Lung (tissue), 12 donors: ENCODE data around the gene ARHGAP45. TPM values are rescaled to one million over a fixed set of nuclear protein-coding genes. Genes with fewer than 3 reads are reported as not detected.

Experiments
- ATAC-seq: fragments of 200-7000 bp; cut with Tn5 transposase; one replicate; pipeline ENCODE4 v1.9.1; 2020; ENCODE audit warnings: moderate number of reproducible peaks; ENCODE audit not compliant: insufficient read depth, low FRiP score
- DNase-seq, 3 donors: peaks; one replicate each; pipeline ENCODE4 v3.0.0-alpha.2; 2013 to 2017
- H3K27ac ChIP-seq, 2 donors: one replicate each; pipeline ENCODE4 v1.5.1; 2013; ENCODE audit warnings: mild to moderate bottlenecking in 2 of 2, moderate library complexity in 2 of 2, control low read depth in 1 of 2, inconsistent platforms in 1 of 2, low read depth in 1 of 2, low read length in 1 of 2
- H3K27me3 ChIP-seq, 3 donors: one replicate each; pipeline ENCODE4 v1.5.1; 2013; ENCODE audit warnings: low read length in 2 of 3; ENCODE audit not compliant: control insufficient read depth in 3 of 3, insufficient read depth in 3 of 3
- H3K36me3 ChIP-seq, 4 donors: one replicate each; pipeline ENCODE4 v1.5.1; 2013; ENCODE audit warnings: low read length in 4 of 4, mild to moderate bottlenecking in 1 of 4, moderate library complexity in 1 of 4; ENCODE audit not compliant: control insufficient read depth in 4 of 4, insufficient read depth in 4 of 4
- H3K4me1 ChIP-seq, 5 donors: one replicate each; pipeline ENCODE4 v1.5.1; 2013; ENCODE audit warnings: low read length in 5 of 5, mild to moderate bottlenecking in 2 of 5, moderate library complexity in 1 of 5; ENCODE audit not compliant: control insufficient read depth in 5 of 5, insufficient read depth in 5 of 5
- H3K4me3 ChIP-seq: one replicate; pipeline ENCODE4 v1.5.1; 2013; ENCODE audit warnings: mild to moderate bottlenecking, control low read depth, moderate library complexity
- H3K9ac ChIP-seq, 2 donors: one replicate each; pipeline ENCODE4 v1.5.1; 2013; ENCODE audit warnings: low read length in 2 of 2, control low read depth in 1 of 2; ENCODE audit not compliant: insufficient read depth in 1 of 2
- H3K9me3 ChIP-seq, 4 donors: one replicate each; pipeline ENCODE4 v1.5.1; 2013; ENCODE audit warnings: low read length in 3 of 4, mild to moderate bottlenecking in 1 of 4, moderate library complexity in 1 of 4; ENCODE audit not compliant: control insufficient read depth in 4 of 4, insufficient read depth in 3 of 4
- WGBS, 2 donors: extraction: QIAGEN DNeasy Blood & Tissue Kit; methylation state at CpG; one replicate each; pipeline ENCODE4 v1.1.7; 2013; 5-methylcytosine and 5-hydroxymethylcytosine counted together
- polyA plus RNA-seq, 2 donors: library from polyadenylated mRNA; stranded (reverse); fragments of 200-250 nt; gene quantifications; one replicate each; pipeline ENCODE4 v1.2.1, GENCODE V29; 2013
- total RNA-seq, 2 donors: library from RNA; depleted of rRNA in 1 of 2; stranded (reverse); fragments of >200 nt in 1 of 2; gene quantifications; one replicate each; pipeline ENCODE4 v1.2.1, GENCODE V29; 2014 to 2021
- TF ChIP-seq, protein P1 (sequence below): IDR thresholded peaks from 2 replicates; pipeline ENCODE4 v1.5.1; 2012; ENCODE audit warnings: mild to moderate bottlenecking; ENCODE audit errors: control extremely low read depth, extremely low read depth
- donor health status: control.
- donor health status: control.
- donor health status: Bipolar disorder and iron deficiency.
- donor health status: healthy.
- donor health status: DM: yes; HTN: yes; CAD: no.

ARHGAP45 gene
- total and polyA plus RNA-seq, 4 donors = 23.8 to 117 (median 80.9) TPM

DNA sequence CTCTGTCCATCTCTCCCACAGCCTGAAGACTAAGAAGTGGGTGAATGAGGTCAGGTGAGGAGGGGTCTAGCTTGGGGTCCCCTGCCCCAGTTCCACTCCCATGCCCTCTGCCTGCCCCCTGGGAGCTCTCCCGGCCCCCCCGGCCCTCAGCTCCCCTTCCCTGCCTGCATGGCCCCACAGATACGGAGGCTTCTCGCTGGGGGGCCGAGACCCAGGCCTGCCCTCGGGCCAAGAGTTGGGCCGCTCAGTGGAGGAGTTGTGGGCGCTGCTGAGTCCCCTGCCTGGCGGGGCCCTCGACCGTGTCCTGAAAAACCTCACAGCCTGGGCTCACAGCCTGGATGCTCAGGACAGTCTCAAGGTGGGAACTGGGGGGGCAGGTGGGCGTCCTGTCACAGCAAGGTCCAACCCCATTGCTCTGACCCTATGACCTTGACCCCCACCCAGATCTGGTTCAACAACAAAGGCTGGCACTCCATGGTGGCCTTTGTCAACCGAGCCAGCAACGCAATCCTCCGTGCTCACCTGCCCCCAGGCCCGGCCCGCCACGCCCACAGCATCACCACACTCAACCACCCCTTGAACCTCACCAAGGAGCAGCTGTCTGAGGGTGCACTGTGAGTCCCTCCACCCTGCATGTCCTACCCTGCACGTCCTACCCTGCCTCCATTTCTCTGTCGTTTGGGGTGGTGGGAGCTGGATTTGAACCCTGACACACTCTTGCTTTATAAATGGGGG is 10.9 kb upstream of the ARHGAP45 start:
- Histone ChIP-seq H3K36me3 (peaks cover 0 to 11% (median 0%) of the 10 kb centered on the region in 4 donors), H3K9me3 (peaks cover 0 to 29% (median 11%) of the 10 kb centered on the region in 4 donors), H3K4me1 (no peaks in the 10 kb centered on the region), H3K9ac (no peak overlapping the region), H3K4me3 (no peak overlapping the region), H3K27ac (no peak overlapping the region), H3K27me3 (no peaks in the 10 kb centered on the region)
- TF ChIP-seq, protein P1, sequence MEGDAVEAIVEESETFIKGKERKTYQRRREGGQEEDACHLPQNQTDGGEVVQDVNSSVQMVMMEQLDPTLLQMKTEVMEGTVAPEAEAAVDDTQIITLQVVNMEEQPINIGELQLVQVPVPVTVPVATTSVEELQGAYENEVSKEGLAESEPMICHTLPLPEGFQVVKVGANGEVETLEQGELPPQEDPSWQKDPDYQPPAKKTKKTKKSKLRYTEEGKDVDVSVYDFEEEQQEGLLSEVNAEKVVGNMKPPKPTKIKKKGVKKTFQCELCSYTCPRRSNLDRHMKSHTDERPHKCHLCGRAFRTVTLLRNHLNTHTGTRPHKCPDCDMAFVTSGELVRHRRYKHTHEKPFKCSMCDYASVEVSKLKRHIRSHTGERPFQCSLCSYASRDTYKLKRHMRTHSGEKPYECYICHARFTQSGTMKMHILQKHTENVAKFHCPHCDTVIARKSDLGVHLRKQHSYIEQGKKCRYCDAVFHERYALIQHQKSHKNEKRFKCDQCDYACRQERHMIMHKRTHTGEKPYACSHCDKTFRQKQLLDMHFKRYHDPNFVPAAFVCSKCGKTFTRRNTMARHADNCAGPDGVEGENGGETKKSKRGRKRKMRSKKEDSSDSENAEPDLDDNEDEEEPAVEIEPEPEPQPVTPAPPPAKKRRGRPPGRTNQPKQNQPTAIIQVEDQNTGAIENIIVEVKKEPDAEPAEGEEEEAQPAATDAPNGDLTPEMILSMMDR = no peak
- 96 to 97% methylated on average over 20 of the region's 20 CpGs for WGBS, 2 donors
- DNase-seq (no peak), ATAC-seq (no peak)

DNA sequence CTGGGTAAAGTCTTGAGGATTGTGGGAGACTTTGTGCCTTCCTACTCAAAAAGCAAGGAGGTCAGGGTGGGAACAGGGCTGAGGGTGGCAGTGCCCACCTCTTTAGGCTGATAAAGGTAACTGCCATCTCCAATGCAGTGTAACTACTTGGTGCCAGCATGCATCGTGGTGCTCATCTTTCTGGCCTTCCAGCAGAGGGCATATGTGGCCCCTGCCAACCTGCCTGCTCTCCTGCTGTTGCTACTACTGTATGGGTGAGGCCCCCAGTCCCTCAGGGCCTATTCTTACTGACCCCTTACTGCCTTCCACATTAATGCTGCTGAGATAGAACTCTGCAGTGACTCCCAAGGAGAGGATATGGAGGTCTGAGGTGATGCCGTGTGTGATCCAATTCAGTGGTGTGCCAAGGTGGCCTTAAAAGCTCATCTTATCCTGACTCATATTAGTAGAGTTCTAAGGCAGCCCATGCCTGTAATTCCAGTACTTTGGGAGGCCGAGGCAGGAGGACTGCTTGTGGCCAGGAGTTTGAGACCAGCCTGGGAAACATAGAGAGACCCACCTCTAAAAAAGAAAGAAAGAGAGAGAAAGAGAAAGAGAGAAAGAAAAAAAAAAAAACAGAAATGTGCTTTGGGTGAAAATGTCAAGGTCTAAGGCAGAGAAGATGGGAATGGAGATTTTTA is 9.7 kb upstream of the ARHGAP45 start:
- H3K9ac ChIP-seq = no peak overlapping the region
- H3K27ac ChIP-seq = no peak overlapping the region
- H3K36me3 ChIP-seq = peaks cover 0 to 11% (median 0%) of the 10 kb centered on the region in 4 donors
- 45 to 52% methylated on average over 3 of the region's 3 CpGs for WGBS, 2 donors
- H3K4me3 ChIP-seq = no peak overlapping the region
- ATAC-seq = no peak
- H3K27me3 ChIP-seq = no peaks in the 10 kb centered on the region
- TF ChIP-seq, protein P1 = no peak
- no peak for DNase-seq
- H3K4me1 ChIP-seq = no peaks in the 10 kb centered on the region
- H3K9me3 ChIP-seq = peaks cover 0 to 29% (median 11%) of the 10 kb centered on the region in 4 donors

DNA sequence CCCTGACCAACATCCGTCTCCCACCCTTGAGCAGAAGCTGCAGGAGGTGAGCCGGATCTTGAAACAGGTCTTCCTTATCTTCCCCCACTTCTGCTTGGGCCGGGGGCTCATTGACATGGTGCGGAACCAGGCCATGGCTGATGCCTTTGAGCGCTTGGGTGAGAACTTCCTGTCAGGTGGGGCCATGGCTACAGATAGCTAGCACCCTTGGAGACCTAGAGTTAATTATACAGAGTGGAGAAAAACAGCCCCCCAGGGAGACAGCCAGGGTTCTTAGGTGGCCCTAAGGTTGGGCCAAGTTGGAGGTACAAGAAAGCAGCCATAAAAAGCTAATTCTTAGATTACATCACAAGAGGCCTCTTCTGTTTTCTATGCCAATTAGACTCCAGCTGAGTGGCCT is 8.9 kb upstream of the ARHGAP45 start:
- TF ChIP-seq, protein P1 = no peak
- Histone ChIP-seq H3K27ac (no peak overlapping the region), H3K9me3 (peaks cover 0 to 29% (median 11%) of the 10 kb centered on the region in 4 donors), H3K9ac (no peak overlapping the region), H3K4me3 (no peak overlapping the region), H3K36me3 (peaks cover 0 to 11% (median 0%) of the 10 kb centered on the region in 4 donors), H3K4me1 (no peaks in the 10 kb centered on the region), H3K27me3 (no peaks in the 10 kb centered on the region)
- ATAC-seq = no peak
- 96 to 99% methylated on average over 5 of the region's 5 CpGs for WGBS, 2 donors
- DNase-seq = no peak
